ENCODE results near the gene CT47A1.
"Not testable (repeated sequence)": the region's sequence is repeated elsewhere in the genome, so short reads cannot be mapped to it uniquely, and the experiment has no call there.

CT47A1 gene

DNA sequence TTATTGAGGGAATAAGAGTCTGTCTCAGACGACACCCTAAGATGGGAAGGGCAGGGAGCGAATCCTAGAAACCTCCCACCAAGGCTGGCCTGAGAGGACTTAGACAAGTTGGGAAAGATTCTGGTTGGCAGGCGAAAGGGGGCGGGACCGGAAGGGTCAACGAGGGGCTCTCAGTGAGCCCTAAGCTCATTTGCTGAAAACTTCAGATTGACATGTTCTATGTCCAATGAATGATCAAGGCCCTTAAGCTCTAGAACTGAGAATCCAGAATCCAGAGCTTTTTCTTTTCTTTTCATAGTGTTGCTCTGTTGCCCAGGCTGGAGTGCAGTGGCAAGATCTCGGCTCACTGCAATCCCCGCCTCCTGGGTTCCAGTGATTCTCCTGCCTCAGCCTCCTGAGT, at the start of gene CT47A1:
TSS of gene CT47A1 (minus strand) at position 101 of the 400 bp plus-strand sequence. CDS start 231 bp downstream, outside the sequence.
- DNase-seq (ENCODE audit: low spot score), result not testable (repeated sequence)

DNA sequence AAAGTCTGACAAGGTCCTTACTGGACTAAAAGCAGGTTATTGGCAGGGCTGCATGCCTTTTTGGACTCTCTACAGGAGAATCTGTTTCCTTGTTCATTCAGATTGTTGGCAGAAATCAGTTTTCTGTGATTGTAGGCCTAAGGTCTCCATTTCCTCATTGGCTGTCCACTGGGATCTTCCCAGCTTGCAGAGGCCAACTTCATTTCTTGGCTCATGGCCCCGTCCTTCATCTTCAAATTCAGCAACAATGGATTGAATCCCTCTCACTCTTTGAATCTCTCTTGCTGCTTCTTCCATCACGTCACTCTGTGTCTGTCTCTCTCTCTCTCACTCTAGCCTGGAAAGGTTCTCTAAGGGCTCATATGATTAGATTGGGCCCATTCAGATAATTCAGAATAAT, 47.0 kb upstream of the CT47A1 start:
- no peak for DNase-seq (ENCODE audit: low spot score)

GRCh38 chrX:121030083-121030482, 44.5 kb upstream of the CT47A1 start:
- no peak for DNase-seq (ENCODE audit: low spot score)

- DNase-seq (ENCODE audit: low spot score), result no peak
These were observed 42.9 kb upstream of the CT47A1 start for GRCh38 chrX:121028419-121028818.

DNA sequence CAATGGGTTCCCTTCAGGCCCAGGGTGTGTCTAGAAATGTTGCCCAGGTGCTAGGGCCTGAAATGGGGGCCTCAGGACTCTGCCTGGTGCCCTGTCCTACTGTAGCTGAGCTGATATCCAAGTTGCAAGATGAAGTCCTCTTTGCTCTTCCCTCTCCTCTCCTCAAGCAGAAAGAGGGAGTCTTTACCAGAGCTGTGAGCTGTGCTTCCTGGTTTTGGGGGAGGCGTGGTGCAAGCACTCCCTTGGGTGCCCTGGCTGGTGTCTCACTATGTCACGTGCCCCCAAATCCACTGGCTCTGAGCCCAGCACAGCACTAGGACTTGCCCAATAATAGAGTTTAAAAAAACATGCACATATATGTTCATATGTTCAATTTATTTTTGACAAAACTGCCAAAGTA, 29.3 kb upstream of the CT47A1 start:
- DNase-seq (ENCODE audit: low spot score), result no peak

GRCh38 chrX:121013897-121014455, 28.4 kb upstream of the CT47A1 start:
- no peak for DNase-seq (ENCODE audit: low spot score)

- no peak for DNase-seq (ENCODE audit: low spot score)
These were observed 25.7 kb upstream of the CT47A1 start for GRCh38 chrX:121011254-121011653.

- no peak for DNase-seq (ENCODE audit: low spot score)
These were observed 24.7 kb upstream of the CT47A1 start for GRCh38 chrX:121010218-121010617.

- no peak for DNase-seq (ENCODE audit: low spot score)
These were observed 24.2 kb upstream of the CT47A1 start for GRCh38 chrX:121009764-121010163.

DNA sequence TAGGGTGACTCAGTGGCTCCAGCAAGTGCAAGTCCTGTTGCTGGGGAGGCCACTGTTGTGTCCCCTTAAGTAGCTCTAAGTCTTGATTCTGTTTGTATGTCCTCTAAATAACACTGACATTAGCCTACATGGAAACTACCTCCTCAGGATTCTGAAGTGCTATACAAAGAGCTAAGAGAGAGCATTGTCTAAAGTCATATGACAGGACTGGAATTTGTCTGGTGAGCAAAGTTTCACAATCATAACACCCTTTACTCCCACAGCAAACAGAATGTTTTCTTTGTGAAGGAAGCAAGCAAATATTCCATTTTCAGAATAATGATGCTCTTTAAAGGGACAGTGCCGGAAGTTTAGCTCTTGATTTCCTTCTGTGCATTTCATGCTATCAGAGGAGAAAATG, 23.4 kb upstream of the CT47A1 start:
- DNase-seq (ENCODE audit: low spot score), result no peak

DNA sequence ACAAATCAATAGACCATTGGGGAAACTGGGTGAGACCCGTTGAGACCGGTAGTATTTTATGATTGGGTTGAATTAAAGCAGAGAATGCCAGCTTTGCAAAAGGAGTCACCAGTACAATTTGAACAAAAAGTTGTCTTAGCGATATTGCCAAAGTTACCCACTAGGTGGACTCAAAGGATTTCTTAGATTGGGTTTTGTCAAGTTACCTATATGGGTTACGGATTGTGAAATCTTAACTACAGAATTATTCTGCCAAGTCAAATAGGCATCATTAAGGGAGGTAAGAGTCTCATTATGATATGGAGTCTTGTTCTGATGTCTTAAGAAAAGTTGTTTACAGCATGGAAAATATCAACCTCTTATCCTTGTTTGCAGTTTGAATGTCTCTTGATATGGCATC, 15.0 kb upstream of the CT47A1 start:
- no peak for DNase-seq (ENCODE audit: low spot score)

DNA sequence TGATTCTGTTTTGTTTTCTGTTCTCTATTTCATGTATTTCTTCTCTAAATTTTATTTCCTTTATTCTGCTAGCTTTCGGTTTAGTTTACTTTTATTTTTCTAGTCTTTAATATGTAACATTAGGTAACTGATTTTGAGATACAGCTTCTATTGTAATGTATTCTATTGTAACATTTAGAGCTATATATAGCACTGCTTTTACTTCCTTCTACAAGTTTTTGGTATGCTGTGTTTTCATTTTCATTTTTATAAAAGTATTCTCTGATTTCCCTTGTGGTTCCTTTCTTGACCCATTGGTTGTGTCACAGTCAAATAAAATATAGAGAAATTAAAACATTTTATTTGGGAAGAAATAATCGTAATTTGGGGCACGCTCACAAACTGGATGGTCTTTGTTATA, 13.9 kb upstream of the CT47A1 start:
- DNase-seq (ENCODE audit: low spot score), result no peak

- not testable (repeated sequence) for DNase-seq (ENCODE audit: low spot score)
These were observed 29.1 kb downstream of the CT47A1 start, which contains the start of gene CT47A7 for GRCh38 chrX:120956500-120956899. TSS of gene CT47A7 (minus strand) at chrX:120956600. CDS start at chrX:120956345, 255 bp downstream.
